ENCODE results near the gene TBCCD1. TPM values are rescaled to one million over a fixed set of nuclear protein-coding genes. Genes with fewer than 3 reads are reported as not detected.

Gene TBCCD1
- total RNA-seq, 4 donors from 2014 or later: 9.9 to 13.2 (median 11.5) TPM

DNA sequence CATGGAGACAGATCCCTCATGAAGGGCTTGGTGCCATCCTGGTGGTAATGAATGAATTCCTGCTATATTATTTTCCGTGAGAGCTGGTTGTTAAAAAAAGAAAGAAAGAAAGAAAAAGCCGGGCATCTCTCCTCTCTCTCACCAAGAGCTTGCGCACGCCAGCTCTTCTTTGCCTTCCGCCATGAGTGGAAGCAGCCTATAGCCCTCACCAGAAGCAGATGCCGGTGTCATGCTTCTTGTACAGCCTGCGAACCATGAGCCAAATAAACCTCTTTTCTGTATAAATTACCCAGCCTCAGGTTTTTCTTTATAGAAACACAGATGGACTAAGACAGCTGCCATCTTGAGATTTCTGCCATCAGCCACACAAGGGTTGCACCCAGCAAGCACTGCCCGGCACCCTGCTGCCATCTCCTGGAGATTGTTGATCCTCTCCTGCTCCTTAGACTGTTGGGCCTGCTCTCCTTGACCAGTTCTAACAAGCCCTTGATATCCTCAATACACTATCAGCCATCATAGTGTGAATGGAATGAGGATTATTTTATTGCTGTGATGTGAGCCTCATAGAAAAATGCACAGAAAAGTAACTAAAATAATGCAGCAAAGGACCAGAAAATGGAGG, 42.2 kb upstream of the TBCCD1 start:
- no peak for DNase-seq (ENCODE audit: extremely low spot score)
- Histone ChIP-seq H3K27me3 (peaks cover 0 to 20% (median 0%) of the 10 kb centered on the region in 4 donors), H3K9me3 (no peaks in the 10 kb centered on the region), H3K4me1 (no peaks in the 10 kb centered on the region), H3K36me3 (no peaks in the 10 kb centered on the region), H3K27ac (replicated peaks in 1 of 4) (no peak overlapping the region), H3K4me3 (no peak overlapping the region)
- WGBS: 90% methylated on average over 8 of the region's 8 CpGs
- intact Hi-C loops (cut with DNase I): no loop called here
- TF ChIP-seq POLR2AphosphoS5 (IDR thresholded peaks at IDR 0.05): no peak
- TF ChIP-seq EP300 (IDR thresholded peaks at IDR 0.05): no peak
- TF ChIP-seq POLR2A (IDR thresholded peaks at IDR 0.05; ENCODE audit: low read depth): no peak
- TF ChIP-seq, protein P1, sequence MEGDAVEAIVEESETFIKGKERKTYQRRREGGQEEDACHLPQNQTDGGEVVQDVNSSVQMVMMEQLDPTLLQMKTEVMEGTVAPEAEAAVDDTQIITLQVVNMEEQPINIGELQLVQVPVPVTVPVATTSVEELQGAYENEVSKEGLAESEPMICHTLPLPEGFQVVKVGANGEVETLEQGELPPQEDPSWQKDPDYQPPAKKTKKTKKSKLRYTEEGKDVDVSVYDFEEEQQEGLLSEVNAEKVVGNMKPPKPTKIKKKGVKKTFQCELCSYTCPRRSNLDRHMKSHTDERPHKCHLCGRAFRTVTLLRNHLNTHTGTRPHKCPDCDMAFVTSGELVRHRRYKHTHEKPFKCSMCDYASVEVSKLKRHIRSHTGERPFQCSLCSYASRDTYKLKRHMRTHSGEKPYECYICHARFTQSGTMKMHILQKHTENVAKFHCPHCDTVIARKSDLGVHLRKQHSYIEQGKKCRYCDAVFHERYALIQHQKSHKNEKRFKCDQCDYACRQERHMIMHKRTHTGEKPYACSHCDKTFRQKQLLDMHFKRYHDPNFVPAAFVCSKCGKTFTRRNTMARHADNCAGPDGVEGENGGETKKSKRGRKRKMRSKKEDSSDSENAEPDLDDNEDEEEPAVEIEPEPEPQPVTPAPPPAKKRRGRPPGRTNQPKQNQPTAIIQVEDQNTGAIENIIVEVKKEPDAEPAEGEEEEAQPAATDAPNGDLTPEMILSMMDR (IDR thresholded peaks at IDR 0.05): no peak

DNA sequence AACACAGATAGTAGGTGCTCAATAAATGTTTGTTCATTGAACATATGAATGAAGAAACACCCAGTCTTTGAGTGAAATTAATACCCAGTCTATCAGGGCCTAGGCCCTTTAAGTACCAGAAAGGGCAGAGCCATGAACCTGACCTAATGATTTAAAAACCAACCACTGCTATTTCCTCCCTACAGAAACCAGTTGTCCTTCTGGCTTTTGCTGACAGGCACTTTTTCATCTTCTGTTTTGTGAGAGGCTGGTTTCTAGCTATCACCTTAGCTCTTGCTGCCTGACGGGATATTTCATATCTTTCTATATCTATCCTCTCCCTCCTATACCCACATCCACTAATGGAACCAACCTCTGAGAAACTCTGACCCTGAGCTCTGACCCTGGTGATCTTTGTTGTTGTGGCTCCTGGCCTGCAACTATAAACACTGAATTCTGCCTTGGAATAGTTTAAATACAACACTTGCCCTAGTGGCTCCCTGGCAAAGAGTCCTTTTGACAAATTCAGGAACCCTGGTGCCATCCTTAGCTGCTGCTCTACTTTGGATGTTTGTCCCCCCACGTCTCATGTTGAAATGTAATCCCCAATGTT, 41.6 kb upstream of the TBCCD1 start:
- no peak overlapping the region for H3K4me3 ChIP-seq
- no peaks in the 10 kb centered on the region for H3K36me3 ChIP-seq
- peaks cover 0 to 15% (median 0%) of the 10 kb centered on the region in 4 donors for H3K27me3 ChIP-seq
- DNase-seq (ENCODE audit: extremely low spot score): no peak
- 79% methylated on average over 2 of the region's 2 CpGs for WGBS
- intact Hi-C loops (cut with DNase I): no loop called here
- H3K9me3 ChIP-seq: no peaks in the 10 kb centered on the region
- no peak overlapping the region for H3K27ac ChIP-seq (replicated peaks in 1 of 4)
- TF ChIP-seq POLR2AphosphoS5 (IDR thresholded peaks at IDR 0.05) (no peak), POLR2A (IDR thresholded peaks at IDR 0.05; ENCODE audit: low read depth) (no peak), EP300 (IDR thresholded peaks at IDR 0.05) (no peak)
- TF ChIP-seq, protein P1 (IDR thresholded peaks at IDR 0.05): no peak
- no peaks in the 10 kb centered on the region for H3K4me1 ChIP-seq

DNA sequence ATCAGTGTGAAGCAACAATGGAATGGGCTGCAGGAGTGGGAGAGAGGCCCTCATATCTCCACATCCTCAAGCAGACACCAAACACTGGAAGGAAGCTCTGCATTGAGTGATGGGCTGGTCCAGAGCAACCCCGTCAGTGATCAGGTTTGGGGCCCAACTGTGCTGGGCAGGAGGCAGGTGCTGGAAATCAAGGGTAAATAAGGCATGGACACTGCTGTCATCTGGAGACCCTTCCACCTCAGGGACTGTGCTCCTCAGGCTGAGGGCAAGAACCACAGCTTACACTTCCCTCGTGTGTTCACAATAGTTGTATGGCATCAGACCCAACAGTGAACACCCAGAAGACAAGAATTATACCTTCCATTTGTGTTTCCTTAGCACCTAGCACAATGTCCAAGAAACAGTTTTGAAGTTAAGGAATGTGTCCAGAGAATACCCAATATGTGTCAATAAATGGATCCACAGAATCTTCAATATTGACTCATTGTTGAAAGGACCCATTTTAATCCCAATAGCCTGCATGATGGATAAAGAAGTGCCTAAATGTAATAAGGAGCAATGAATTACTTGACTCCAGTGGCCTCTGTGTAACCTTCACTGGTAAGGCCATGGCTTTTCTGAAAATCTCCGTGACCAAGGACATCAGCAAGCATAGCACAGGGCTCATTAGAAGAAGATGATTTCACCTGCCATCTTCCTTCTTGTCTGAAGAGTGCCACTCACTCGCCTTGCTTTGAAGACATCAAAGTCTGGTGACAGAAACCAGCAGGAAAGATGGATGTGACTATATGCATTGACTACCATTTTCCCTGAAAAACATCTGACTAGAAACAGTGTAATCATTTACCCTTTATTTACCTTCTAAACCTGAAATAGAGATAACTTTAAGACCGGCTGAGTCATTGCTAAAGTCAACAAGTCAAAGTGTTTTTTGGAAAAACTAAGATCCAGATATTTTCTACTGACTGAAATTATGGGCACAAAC, 38.7 kb upstream of the TBCCD1 start:
- TF ChIP-seq, protein P1 (IDR thresholded peaks at IDR 0.05): no peak
- TF ChIP-seq EP300 (IDR thresholded peaks at IDR 0.05): no peak
- TF ChIP-seq POLR2A (IDR thresholded peaks at IDR 0.05; ENCODE audit: low read depth): no peak
- TF ChIP-seq POLR2AphosphoS5 (IDR thresholded peaks at IDR 0.05): no peak
- intact Hi-C loops (cut with DNase I): no loop called here
- 93% methylated on average over 5 of the region's 5 CpGs for WGBS
- Histone ChIP-seq H3K27ac (replicated peaks in 1 of 4) (no peak overlapping the region), H3K4me3 (no peak overlapping the region), H3K9me3 (no peaks in the 10 kb centered on the region), H3K4me1 (no peaks in the 10 kb centered on the region), H3K36me3 (no peaks in the 10 kb centered on the region), H3K27me3 (peaks cover 0 to 6% (median 0%) of the 10 kb centered on the region in 4 donors)
- no peak for DNase-seq (ENCODE audit: extremely low spot score)

DNA sequence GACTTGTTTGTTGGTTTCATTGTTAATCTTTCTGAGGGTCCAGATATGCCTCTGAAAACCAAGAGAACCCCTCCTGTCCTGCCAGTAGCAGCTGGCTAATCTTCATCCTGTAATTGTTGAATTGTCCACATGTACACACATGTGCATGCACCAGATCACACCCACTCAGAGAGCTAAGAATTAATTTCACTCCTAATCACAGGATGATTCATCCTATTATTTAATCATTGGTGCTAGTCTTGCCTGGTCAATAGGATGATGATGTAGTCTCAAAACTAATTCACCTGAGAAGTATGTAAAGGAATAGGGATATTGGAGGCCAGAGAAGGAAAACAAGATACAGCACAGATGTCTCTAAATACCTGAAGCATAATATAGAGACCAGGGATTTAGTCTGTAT, 37.9 kb upstream of the TBCCD1 start:
- Histone ChIP-seq H3K4me1 (no peaks in the 10 kb centered on the region), H3K4me3 (no peak overlapping the region), H3K27ac (replicated peaks in 1 of 4) (no peak overlapping the region), H3K36me3 (no peaks in the 10 kb centered on the region), H3K9me3 (no peaks in the 10 kb centered on the region), H3K27me3 (peaks cover 0 to 6% (median 0%) of the 10 kb centered on the region in 4 donors)
- intact Hi-C loops (cut with DNase I): no loop called here
- no peak for TF ChIP-seq POLR2A (IDR thresholded peaks at IDR 0.05; ENCODE audit: low read depth)
- TF ChIP-seq EP300 (IDR thresholded peaks at IDR 0.05): no peak
- no peak for TF ChIP-seq POLR2AphosphoS5 (IDR thresholded peaks at IDR 0.05)
- TF ChIP-seq, protein P1 (IDR thresholded peaks at IDR 0.05): no peak
- no peak for DNase-seq (ENCODE audit: extremely low spot score)

Measured in esophagus muscularis mucosa (tissue), 4 donors.